Omental fat pad (tissue), 4 donors: ENCODE data around the gene OR10K2. TPM values are rescaled to one million over a fixed set of nuclear protein-coding genes. Genes with fewer than 3 reads are reported as not detected.
"Not testable (repeated sequence)": the region's sequence is repeated elsewhere in the genome, so short reads cannot be mapped to it uniquely, and the experiment has no call there.

ENCODE experiments used
- ATAC-seq: fragments of 150-250 bp; one replicate; pipeline ENCODE4 v1.9.1; 2016; ENCODE audit warnings: mild to moderate bottlenecking, moderate library complexity; ENCODE audit not compliant: low FRiP score
- DNase-seq: peaks from one replicate; pipeline ENCODE4 v3.0.0-alpha.2; 2019; ENCODE audit warnings: low spot score
- total RNA-seq, 4 donors: library from RNA; depleted of rRNA; stranded (reverse); fragments of >200 nt; gene quantifications; one replicate each; pipeline ENCODE4 v1.1.0, GENCODE V29; 2016
- TF ChIP-seq, protein P1 (sequence below), 3 donors: fragments of 450-650 bp; IDR thresholded peaks; one replicate each; pipeline ENCODE4 v1.5.1; 2016 to 2017; ENCODE audit warnings: antibody characterized with exemption in 3 of 3, mild to moderate bottlenecking in 3 of 3, moderate library complexity in 2 of 3

The OR10K2 gene
- total RNA-seq, 4 donors from 2014 or later: not detected

- DNase-seq (no peak), ATAC-seq (no peak)
- TF ChIP-seq, protein P1, sequence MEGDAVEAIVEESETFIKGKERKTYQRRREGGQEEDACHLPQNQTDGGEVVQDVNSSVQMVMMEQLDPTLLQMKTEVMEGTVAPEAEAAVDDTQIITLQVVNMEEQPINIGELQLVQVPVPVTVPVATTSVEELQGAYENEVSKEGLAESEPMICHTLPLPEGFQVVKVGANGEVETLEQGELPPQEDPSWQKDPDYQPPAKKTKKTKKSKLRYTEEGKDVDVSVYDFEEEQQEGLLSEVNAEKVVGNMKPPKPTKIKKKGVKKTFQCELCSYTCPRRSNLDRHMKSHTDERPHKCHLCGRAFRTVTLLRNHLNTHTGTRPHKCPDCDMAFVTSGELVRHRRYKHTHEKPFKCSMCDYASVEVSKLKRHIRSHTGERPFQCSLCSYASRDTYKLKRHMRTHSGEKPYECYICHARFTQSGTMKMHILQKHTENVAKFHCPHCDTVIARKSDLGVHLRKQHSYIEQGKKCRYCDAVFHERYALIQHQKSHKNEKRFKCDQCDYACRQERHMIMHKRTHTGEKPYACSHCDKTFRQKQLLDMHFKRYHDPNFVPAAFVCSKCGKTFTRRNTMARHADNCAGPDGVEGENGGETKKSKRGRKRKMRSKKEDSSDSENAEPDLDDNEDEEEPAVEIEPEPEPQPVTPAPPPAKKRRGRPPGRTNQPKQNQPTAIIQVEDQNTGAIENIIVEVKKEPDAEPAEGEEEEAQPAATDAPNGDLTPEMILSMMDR (IDR thresholded peaks at IDR 0.05): no peak
These were observed 8.7 kb upstream of the OR10K2 start for GRCh38 chr1:158434741-158435140.

DNA sequence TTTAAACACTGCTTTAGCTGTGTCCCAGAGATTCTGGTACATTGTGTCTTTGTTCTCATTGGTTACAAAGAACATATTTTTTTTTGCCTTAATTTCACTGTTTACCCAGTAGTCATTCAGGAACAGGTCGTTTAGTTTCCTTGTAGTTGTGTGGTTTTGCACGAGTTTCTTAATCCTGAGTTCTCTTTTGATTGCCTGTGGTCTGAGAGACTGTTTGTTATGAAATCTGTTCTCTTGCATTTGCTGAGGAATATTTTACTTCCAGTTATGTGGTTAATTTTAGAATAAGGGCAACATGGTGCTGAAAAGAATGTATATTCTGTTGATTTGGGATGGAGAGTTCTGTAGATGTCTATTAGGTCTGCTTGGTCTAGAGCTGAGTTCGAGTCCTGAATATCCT lies 4.1 kb upstream of the OR10K2 start:
- not testable (repeated sequence) for DNase-seq, ATAC-seq

DNA sequence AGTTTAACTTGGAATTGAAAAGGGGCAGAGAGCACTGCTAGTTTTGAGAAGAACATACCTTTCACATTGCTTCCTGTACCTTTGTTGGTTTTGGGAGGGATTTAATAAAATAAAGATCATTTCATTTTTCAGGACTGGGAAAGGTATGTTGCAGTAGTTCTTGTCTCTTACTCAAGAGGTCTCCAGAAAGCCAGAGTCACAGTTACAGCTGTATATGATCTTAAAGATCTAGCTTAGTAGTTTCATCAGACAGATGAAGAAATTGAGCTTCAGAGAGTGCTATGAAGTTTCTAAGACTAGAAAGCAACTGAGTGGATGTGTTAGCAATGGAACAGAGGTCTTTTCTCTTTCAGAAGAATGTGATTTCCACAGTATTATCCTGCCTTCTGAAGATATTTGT lies 1.0 kb downstream of the OR10K2 start:
- no peak for ATAC-seq
- no peak for DNase-seq
- TF ChIP-seq, protein P1 (IDR thresholded peaks at IDR 0.05): no peak

GRCh38 chr1:158422212-158422611 lies 3.8 kb downstream of the OR10K2 start:
- no peak for DNase-seq
- TF ChIP-seq, protein P1 (IDR thresholded peaks at IDR 0.05): no peak
- ATAC-seq: no peak

DNA sequence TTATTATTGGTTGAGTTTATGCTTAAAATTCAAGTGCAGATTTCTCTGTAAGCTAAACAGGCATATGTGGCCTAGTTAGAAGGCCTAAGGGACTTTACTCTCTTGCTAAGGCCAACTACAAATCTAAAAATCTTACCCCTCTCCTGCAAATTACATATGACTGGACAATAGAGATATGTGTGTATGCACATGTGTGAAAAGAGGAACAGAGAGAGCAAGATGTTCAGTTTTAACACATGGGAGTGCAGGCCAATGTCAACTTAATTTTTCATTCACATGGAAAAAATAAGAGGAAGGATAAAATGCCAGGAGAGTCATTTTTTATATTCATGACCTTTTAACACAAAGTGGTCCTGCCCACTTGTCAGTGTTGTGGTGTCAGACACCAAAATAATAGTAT lies 8.5 kb downstream of the OR10K2 start:
- TF ChIP-seq, protein P1 (IDR thresholded peaks at IDR 0.05): no peak
- no peak for ATAC-seq
- no peak for DNase-seq

- ATAC-seq (no peak), DNase-seq (no peak)
- TF ChIP-seq, protein P1 (IDR thresholded peaks at IDR 0.05): no peak
These were observed 11.2 kb downstream of the OR10K2 start for GRCh38 chr1:158414651-158415345.

GRCh38 chr1:158407092-158407491 lies 18.9 kb downstream of the OR10K2 start:
- TF ChIP-seq, protein P1 (IDR thresholded peaks at IDR 0.05): no peak
- ATAC-seq (no peak), DNase-seq (no peak)
